GM10266 (cell line): ENCODE data around the gene UPK1A.

Experiments used
- DNase-seq: peaks from one replicate; pipeline ENCODE4 v3.0.0; 2012; ENCODE audit errors: extremely low spot score
- TF ChIP-seq, protein P1 (sequence below): IDR thresholded peaks from 2 replicates; pipeline ENCODE4 v1.5.1; 2012; ENCODE audit warnings: mild to moderate bottlenecking, low read depth; ENCODE audit not compliant: control insufficient read depth, insufficient read depth; ENCODE audit errors: missing control alignments

Gene UPK1A

GRCh38 chr19:35656700-35657099 is 9.6 kb upstream of the UPK1A start:
- TF ChIP-seq, protein P1, sequence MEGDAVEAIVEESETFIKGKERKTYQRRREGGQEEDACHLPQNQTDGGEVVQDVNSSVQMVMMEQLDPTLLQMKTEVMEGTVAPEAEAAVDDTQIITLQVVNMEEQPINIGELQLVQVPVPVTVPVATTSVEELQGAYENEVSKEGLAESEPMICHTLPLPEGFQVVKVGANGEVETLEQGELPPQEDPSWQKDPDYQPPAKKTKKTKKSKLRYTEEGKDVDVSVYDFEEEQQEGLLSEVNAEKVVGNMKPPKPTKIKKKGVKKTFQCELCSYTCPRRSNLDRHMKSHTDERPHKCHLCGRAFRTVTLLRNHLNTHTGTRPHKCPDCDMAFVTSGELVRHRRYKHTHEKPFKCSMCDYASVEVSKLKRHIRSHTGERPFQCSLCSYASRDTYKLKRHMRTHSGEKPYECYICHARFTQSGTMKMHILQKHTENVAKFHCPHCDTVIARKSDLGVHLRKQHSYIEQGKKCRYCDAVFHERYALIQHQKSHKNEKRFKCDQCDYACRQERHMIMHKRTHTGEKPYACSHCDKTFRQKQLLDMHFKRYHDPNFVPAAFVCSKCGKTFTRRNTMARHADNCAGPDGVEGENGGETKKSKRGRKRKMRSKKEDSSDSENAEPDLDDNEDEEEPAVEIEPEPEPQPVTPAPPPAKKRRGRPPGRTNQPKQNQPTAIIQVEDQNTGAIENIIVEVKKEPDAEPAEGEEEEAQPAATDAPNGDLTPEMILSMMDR: no peak
- DNase-seq: no peak

GRCh38 chr19:35657904-35658700 is 8.2 kb upstream of the UPK1A start:
- no peak for DNase-seq
- TF ChIP-seq, protein P1: no peak

DNA sequence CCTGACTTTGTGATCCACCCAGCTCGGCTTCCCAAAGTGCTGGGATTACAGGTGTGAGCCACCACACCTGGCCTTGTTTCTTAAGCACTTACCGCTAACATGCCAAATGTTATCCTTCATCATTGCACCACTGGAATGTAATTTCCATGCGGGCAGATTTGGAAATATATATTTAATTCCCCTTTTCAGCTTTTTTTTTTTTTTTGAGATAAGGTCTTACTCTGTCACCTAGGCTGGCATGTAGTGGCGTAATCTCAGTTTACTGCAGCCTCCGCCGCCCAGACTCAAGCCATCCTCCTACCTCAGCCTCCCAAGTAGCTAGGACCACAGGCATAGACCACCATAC is 4.3 kb upstream of the UPK1A start:
- TF ChIP-seq, protein P1: no peak
- no peak for DNase-seq

DNA sequence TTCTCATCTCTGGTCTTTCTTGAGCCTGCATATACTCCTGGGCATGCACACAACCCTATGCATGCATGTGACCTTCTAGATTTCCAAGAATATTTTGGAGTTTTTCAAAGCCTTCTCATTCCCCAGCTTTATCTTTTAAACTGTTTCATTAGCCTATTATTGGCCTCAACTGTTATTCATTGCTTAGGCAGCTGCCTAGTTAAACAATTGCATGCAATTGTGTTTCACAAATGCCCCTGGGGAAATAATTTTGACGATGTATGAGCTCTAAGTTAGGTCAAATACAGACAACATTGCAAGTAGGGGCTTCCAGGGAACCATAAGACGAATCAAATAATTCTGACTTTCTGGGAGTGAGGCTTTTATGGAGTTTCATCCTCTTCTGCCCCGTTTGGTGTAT is 2.3 kb upstream of the UPK1A start:
- no peak for DNase-seq
- TF ChIP-seq, protein P1: no peak

- TF ChIP-seq, protein P1: no peak
Measured at GRCh38 chr19:35665157-35665556, 1.2 kb upstream of the UPK1A start.

DNA sequence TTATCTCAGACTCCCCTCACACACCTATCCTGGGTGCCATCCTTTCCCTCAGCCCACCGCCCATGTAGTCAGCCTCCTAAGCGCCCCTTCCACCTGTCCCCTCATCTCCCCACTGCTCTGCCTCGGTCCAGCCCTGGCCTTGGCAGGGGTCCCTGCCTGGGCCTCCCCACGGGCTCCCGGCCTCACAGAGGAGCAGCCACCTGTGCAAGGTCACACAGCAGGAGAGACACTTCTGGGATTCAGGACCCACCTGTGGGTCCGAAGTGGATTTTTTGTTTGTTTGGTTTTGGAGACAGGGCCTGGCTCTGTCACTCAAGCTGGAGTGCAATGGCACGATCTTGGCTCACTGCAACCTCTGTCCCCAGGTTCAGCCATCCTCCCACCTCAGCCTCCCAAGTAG is 713 bp upstream of the UPK1A start:
- TF ChIP-seq, protein P1: no peak
- DNase-seq: no peak

More at GRCh38 chr19:35665157-35665556, 1.2 kb upstream of the UPK1A start:
- no peak for DNase-seq

- TF ChIP-seq, protein P1: no peak
- no peak for DNase-seq
Measured at GRCh38 chr19:35669566-35669965, 3.2 kb downstream of the UPK1A start.
